Measurements from ENCODE around the gene HOXB1. TPM values are rescaled to one million over a fixed set of nuclear protein-coding genes. Genes with fewer than 3 reads are reported as not detected.

HOXB1 gene
- total and polyA plus RNA-seq, 2 donors (not counting 3 experiments of a cell fraction or from before 2014, with no cell fraction given) = not detected

- FAIRE-seq (no peak), DNase-seq (ENCODE audit: low read depth, low spot score) (peak; percentile 40)
- H2AFZ ChIP-seq (ENCODE audit: low read depth, low read length) = peak overlapping the region; percentile 2
- intact Hi-C loops (cut with micrococcal nuclease) = no loop called here
- BruUV-seq (replicated peaks) = no TSS peak
- ChIA-PET POLR2A (no interaction called here), CTCF (interaction anchor here (0.7 to 1.4 kb wide), 3 partner anchors 9 to 302 kb away, joined by 3 read pairs; partner anchors contain the start of gene HOXB5)
- peaks cover 80% of the 10 kb centered on the region for H3K79me2 ChIP-seq (ENCODE audit: control insufficient read depth, insufficient read depth, low read length)
- H3K27ac ChIP-seq (ENCODE audit: insufficient read depth, low read depth, low read length) = peak overlapping the region; percentile 34
- peaks cover 45% of the 10 kb centered on the region for H3K4me1 ChIP-seq (ENCODE audit: control insufficient read depth, extremely low read depth, insufficient read depth, low read length)
- no peaks in the 10 kb centered on the region for H3K27me3 ChIP-seq (ENCODE audit: control insufficient read depth in 2 of 2, insufficient read depth in 2 of 2, low read length in 2 of 2)
- dilution Hi-C loops (cut with MboI; ENCODE audit: extremely low pct_ligation_motif_present, low sequenced_read_pairs) = no loop called here
- TF ChIP-seq POLR2AphosphoS5 (IDR thresholded peaks at IDR 0.05; ENCODE audit: insufficient read depth, low read depth, low read length) (no peak), EZH2 (IDR thresholded peaks at IDR 0.05; ENCODE audit: borderline replicate concordance, low read depth, low read length, severe bottlenecking) (no peak), MAX (IDR thresholded peaks at IDR 0.05; ENCODE audit: insufficient read depth, insufficient read length) (no peak), FOS (IDR thresholded peaks at IDR 0.05; ENCODE audit: borderline replicate concordance, insufficient read depth, low read length) (no peak), POLR2A (IDR thresholded peaks at IDR 0.05; ENCODE audit: low read depth, low read length) (no peak), GATA2 (IDR thresholded peaks at IDR 0.05; ENCODE audit: insufficient read depth, insufficient read length, low read depth, low read length) (no peak), MYC (IDR thresholded peaks at IDR 0.05; ENCODE audit: low read depth, low read length) (no peak), CTCF (IDR thresholded peaks at IDR 0.05; ENCODE audit: extremely low read depth in 1 of 2, insufficient read depth in 1 of 2, low read depth in 1 of 2, low read length in 2 of 2) (no peak), JUN (IDR thresholded peaks at IDR 0.05; ENCODE audit: borderline replicate concordance, insufficient read depth, insufficient read length, low read depth) (no peak)
- H3K36me3 ChIP-seq (ENCODE audit: control insufficient read depth in 2 of 2, extremely low read depth in 1 of 2, insufficient read depth in 2 of 2, low read length in 2 of 2) = peaks cover 0 to 5% of the 10 kb centered on the region in 2 experiments
- no peaks in the 10 kb centered on the region for H4K20me1 ChIP-seq (replicated peaks; ENCODE audit: control insufficient read depth, extremely low read depth, insufficient read depth, low read length)
- no peaks in the 10 kb centered on the region for H3K9me3 ChIP-seq (replicated peaks; ENCODE audit: control insufficient read depth, insufficient read depth, low read length)
- no peaks in the 10 kb centered on the region for H3K9me1 ChIP-seq (replicated peaks; ENCODE audit: control insufficient read depth, extremely low read depth, insufficient read depth, low read length)
- H3K4me2 ChIP-seq (ENCODE audit: insufficient read depth, low read length) = peak overlapping the region; percentile 56
- H3K4me3 ChIP-seq (replicated peaks in 1 of 3; ENCODE audit: insufficient read depth in 1 of 3, low read depth in 1 of 3, low read length in 3 of 3) = peak overlapping the region; percentile 5 to 37 (median 25)
- peak overlapping the region; percentile 27 for H3K9ac ChIP-seq (replicated peaks; ENCODE audit: extremely low read depth, insufficient read depth, low read length)
These were observed 33.6 kb upstream of the HOXB1 start for GRCh38 chr17:48564188-48565021.
